Aorta (tissue), 5 donors: ENCODE results near the gene IGSF6. TPM values are rescaled to one million over a fixed set of nuclear protein-coding genes. Genes with fewer than 3 reads are reported as not detected.
"Not testable (repeated sequence)": the region's sequence is repeated elsewhere in the genome, so short reads cannot be mapped to it uniquely, and the experiment has no call there.

Experiments
- ATAC-seq: fragments of 200-7000 bp; cut with Tn5 transposase; one replicate; pipeline ENCODE4 v1.9.1; 2022; ENCODE audit warnings: moderate library complexity; ENCODE audit not compliant: low FRiP score
- DNase-seq, 2 donors: peaks; one replicate each; pipeline ENCODE4 v3.0.0-alpha.2; 2020
- H3K27ac ChIP-seq, 2 donors: one replicate each; pipeline ENCODE4 v1.5.1; 2013; ENCODE audit warnings: low read length in 2 of 2, mild to moderate bottlenecking in 2 of 2, moderate library complexity in 2 of 2, control low read depth in 1 of 2, inconsistent platforms in 1 of 2, low read depth in 1 of 2
- H3K27me3 ChIP-seq, 2 donors: one replicate each; pipeline ENCODE4 v1.6.1; 2013; ENCODE audit warnings: control low read depth in 1 of 2, low read length in 1 of 2, mild to moderate bottlenecking in 1 of 2, moderate library complexity in 1 of 2; ENCODE audit not compliant: insufficient read depth in 2 of 2, control insufficient read depth in 1 of 2
- H3K36me3 ChIP-seq, 2 donors: one replicate each; pipeline ENCODE4 v1.6.1; 2013; ENCODE audit warnings: control low read depth in 1 of 2, low read length in 1 of 2, mild to moderate bottlenecking in 1 of 2; ENCODE audit not compliant: insufficient read depth in 2 of 2, control insufficient read depth in 1 of 2
- H3K4me1 ChIP-seq, 2 donors: one replicate each; pipeline ENCODE4 v1.6.1; 2013; ENCODE audit warnings: low read length in 2 of 2, control low read depth in 1 of 2, mild to moderate bottlenecking in 1 of 2, moderate library complexity in 1 of 2; ENCODE audit not compliant: insufficient read depth in 2 of 2, control insufficient read depth in 1 of 2
- H3K4me3 ChIP-seq, 2 donors: one replicate each; pipeline ENCODE4 v1.5.1; 2013; ENCODE audit warnings: low read length in 2 of 2, control low read depth in 1 of 2, mild to moderate bottlenecking in 1 of 2
- H3K9me3 ChIP-seq: one replicate; pipeline ENCODE4 v1.6.1; 2013; ENCODE audit warnings: mild to moderate bottlenecking, low read length; ENCODE audit not compliant: control insufficient read depth
- WGBS, 2 donors: extraction: QIAGEN DNeasy Blood & Tissue Kit; methylation state at CpG; one replicate each; pipeline ENCODE4 v1.1.7; 2013; 5-methylcytosine and 5-hydroxymethylcytosine counted together
- intact Hi-C, 2 donors: fragments of 100-400 bp; cut with DNase I; formaldehyde crosslinking; loops; one replicate each; pipeline versions ENCODE4 v1.14.2 to v1.15.0; 2022
- polyA plus RNA-seq, 2 donors: library from polyadenylated mRNA; stranded (reverse); fragments of 200-250 nt; gene quantifications; one replicate each; pipeline ENCODE4 v1.2.3, GENCODE V29; 2013
- total RNA-seq, 2 donors: library from RNA; stranded (reverse); fragmentation: NEBNext Ultra II Directional; extraction: Animal tissue kit (Norgen Biotek cat#: 25700); gene quantifications; one replicate each; pipeline ENCODE4 v1.2.1, GENCODE V29; 2021
- donor health status: healthy with polysubstance abuse.
- donor health status: Bipolar disorder and iron deficiency.
- donor health status: DM: no; HTN: no; CAD: no.
- donor health status: DM: no; HTN: no; CAD: no.
- donor health status: DM: yes; HTN: yes; CAD: no.

Gene IGSF6
- total and polyA plus RNA-seq, 4 donors, result 0.95 to 7.2 (median 5.5) TPM

DNA sequence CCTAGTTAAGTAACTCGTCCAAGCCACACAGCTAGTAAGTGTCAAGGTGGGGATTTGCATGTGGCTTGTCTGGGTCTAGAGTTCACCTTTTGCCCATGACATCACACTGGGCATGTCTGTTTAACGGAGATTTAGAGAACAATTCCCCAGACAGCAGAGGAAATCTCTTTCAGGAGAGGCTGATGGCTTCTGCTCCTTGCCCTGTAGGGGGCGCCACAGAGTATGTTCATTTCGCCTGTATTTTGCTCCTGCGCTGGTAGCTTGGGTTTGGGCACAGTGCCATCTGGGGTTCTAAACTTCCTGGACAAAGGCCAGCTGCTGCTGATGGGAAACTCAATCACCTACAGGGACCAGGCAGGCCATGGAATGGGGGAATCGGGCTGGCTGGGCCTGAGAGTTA is 31.8 kb upstream of the IGSF6 start:
- H3K9me3 ChIP-seq, result peaks cover 6% of the 10 kb centered on the region
- H3K27me3 ChIP-seq, result no peaks in the 10 kb centered on the region
- ATAC-seq (no peak), DNase-seq (no peak)
- intact Hi-C loops, result no loop called here
- no peaks in the 10 kb centered on the region for H3K4me1 ChIP-seq
- no peaks in the 10 kb centered on the region for H3K36me3 ChIP-seq
- H3K4me3 ChIP-seq, result no peak overlapping the region
- WGBS, 2 donors, result 24 to 27% methylated on average over 6 of the region's 6 CpGs
- H3K27ac ChIP-seq, result no peak overlapping the region

DNA sequence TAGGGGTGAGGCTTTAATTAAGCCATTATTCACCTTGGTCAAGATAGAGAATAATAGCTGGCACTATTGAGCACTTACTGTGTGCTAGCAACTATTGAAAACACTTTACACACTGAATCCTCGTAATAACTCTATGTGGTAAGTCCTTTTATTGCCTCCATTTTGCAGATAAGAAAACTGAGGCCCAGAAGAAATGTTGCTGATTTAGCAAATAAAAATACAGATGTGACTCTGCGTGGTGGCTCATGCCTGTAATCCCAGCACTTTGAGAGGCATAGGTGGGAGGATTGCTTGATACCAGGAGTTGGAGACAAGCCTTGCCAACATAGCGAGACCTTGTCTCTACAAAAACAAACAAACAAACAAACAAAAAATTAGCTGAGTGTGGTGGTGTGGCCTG is 30.8 kb upstream of the IGSF6 start:
- H3K9me3 ChIP-seq, result peaks cover 4% of the 10 kb centered on the region
- H3K27ac ChIP-seq, result no peak overlapping the region
- no peaks in the 10 kb centered on the region for H3K36me3 ChIP-seq
- no peaks in the 10 kb centered on the region for H3K27me3 ChIP-seq
- intact Hi-C loops, result no loop called here
- no peak for ATAC-seq
- no peak for DNase-seq
- whole genome bisulfite sequencing, 2 donors, result 74 to 75% methylated on average over 3 of the region's 3 CpGs
- H3K4me3 ChIP-seq, result no peak overlapping the region
- H3K4me1 ChIP-seq, result no peaks in the 10 kb centered on the region

DNA sequence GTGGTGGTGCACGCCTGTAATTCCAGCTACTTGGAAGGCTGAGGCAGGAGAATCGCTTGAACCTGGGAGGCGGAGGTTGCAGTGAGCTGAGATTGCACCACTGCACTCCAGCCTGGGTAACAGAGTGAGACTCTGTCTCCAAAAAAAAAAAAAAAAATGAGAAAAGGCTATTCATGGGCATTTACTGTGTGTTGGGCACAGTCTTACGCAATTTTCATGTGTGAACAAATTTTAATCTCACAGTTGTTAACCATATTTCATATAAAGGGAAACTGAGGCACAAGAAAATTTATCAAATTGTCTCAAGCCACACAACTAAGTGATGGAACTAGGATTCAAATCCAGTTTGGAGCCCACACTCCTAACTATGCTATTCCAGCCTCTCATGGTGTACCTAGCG is 28.3 kb upstream of the IGSF6 start:
- H3K4me1 ChIP-seq, H3K36me3 ChIP-seq, H3K9me3 ChIP-seq, DNase-seq, ATAC-seq, H3K27me3 ChIP-seq, H3K27ac ChIP-seq, intact Hi-C loops, H3K4me3 ChIP-seq: not testable (repeated sequence)
- 81 to 85% methylated on average over 5 of the region's 5 CpGs for WGBS, 2 donors

DNA sequence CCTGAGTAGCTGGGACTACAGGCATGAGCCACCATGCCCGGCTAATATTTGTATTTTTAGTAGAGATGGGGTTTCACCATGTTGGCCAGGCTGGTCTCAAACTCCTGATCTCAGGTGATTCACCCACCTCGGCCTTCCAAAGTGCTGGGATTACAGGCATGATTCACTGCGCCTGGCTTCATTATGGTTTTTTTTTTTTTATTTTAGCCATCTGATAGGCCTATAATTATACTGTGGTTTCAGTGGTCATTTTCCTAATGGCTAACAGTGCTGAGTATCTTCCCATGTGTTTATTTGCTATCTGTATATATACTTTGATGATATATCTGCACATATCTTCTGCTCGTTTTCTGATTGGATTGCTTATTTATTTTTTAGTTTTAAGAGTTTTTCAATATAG is 22.0 kb upstream of the IGSF6 start:
- ATAC-seq, H3K4me3 ChIP-seq, H3K4me1 ChIP-seq, H3K9me3 ChIP-seq, DNase-seq, H3K27me3 ChIP-seq, intact Hi-C loops, H3K36me3 ChIP-seq, H3K27ac ChIP-seq: not testable (repeated sequence)
- WGBS, 2 donors, result 88 to 89% methylated on average over 4 of the region's 4 CpGs

DNA sequence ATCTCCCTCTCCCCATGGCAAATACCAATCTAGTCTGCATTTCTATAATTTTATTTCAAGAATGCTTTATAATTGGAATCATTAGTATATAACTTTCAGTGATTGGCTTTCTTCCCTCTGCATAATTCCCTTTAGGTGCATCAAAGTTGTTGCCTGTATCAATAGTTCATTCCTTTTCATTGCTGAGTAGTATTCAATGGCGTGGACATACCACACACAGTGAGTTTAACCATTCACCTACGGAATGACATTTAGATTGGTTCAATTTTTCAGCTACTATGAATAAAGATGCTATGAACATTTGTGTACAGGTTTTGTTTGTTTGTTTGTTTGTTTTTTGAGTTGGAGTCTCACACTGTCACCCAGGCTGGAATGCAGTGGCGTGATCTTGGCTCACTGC is 21.1 kb upstream of the IGSF6 start:
- DNase-seq (no peak), ATAC-seq (no peak)
- H3K27me3 ChIP-seq, result no peaks in the 10 kb centered on the region
- H3K27ac ChIP-seq, result no peak overlapping the region
- intact Hi-C loops, result no loop called here
- H3K36me3 ChIP-seq, result no peaks in the 10 kb centered on the region
- H3K4me3 ChIP-seq, result no peak overlapping the region
- WGBS, 2 donors, result 83 to 89% methylated on average over 3 of the region's 3 CpGs
- peaks cover 2% of the 10 kb centered on the region for H3K9me3 ChIP-seq
- H3K4me1 ChIP-seq, result no peaks in the 10 kb centered on the region

DNA sequence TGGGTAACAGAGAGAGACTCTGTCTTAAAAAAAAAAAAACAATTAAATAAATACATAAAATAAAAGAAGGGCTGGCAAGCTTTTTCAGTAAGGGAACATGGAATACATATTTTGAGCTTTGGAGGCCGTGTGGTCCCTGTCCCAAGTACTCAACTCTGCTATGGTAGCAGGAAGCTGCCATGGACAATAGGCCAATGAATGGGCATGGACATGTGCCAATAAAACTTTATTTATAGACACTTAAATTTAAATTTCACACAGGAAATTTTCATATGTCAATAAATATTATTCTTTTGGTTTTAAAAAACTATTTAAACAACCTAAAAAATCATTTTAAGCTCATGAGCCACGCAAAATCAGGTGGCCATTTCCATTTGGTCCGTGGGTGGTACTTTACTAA is 15.2 kb upstream of the IGSF6 start:
- Histone ChIP-seq H3K27ac (no peak overlapping the region), H3K4me1 (no peaks in the 10 kb centered on the region), H3K4me3 (no peak overlapping the region), H3K27me3 (no peaks in the 10 kb centered on the region), H3K36me3 (no peaks in the 10 kb centered on the region), H3K9me3 (no peaks in the 10 kb centered on the region)
- 65 to 70% methylated on average over 3 of the region's 3 CpGs for WGBS, 2 donors
- intact Hi-C loops, result no loop called here
- DNase-seq, result no peak
- no peak for ATAC-seq

DNA sequence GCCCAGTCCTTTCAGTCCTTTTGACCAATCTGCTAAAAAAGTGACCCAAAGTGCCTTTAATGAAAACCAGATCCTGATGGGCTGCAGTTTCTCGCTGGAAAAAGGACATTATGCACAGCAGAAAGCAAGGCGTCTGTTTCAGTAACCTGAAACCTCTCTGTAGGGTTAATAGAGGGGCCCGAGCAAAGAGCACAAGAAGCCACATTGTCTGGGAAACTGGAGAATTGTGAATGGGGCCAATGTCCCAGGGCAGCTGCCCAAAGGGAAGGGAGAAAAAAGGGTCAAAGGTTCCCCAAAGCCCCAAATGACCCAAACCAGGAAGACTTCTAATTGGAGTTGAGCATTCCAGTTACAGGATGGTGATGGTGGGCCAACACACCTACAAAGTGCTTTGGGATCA is 14.4 kb upstream of the IGSF6 start:
- DNase-seq, result no peak
- no peak for ATAC-seq
- no peaks in the 10 kb centered on the region for H3K4me1 ChIP-seq
- no peaks in the 10 kb centered on the region for H3K36me3 ChIP-seq
- H3K9me3 ChIP-seq, result no peaks in the 10 kb centered on the region
- no peaks in the 10 kb centered on the region for H3K27me3 ChIP-seq
- intact Hi-C loops, result no loop called here
- H3K4me3 ChIP-seq, result no peak overlapping the region
- 12 to 19% methylated on average over 3 of the region's 3 CpGs for WGBS, 2 donors
- no peak overlapping the region for H3K27ac ChIP-seq

DNA sequence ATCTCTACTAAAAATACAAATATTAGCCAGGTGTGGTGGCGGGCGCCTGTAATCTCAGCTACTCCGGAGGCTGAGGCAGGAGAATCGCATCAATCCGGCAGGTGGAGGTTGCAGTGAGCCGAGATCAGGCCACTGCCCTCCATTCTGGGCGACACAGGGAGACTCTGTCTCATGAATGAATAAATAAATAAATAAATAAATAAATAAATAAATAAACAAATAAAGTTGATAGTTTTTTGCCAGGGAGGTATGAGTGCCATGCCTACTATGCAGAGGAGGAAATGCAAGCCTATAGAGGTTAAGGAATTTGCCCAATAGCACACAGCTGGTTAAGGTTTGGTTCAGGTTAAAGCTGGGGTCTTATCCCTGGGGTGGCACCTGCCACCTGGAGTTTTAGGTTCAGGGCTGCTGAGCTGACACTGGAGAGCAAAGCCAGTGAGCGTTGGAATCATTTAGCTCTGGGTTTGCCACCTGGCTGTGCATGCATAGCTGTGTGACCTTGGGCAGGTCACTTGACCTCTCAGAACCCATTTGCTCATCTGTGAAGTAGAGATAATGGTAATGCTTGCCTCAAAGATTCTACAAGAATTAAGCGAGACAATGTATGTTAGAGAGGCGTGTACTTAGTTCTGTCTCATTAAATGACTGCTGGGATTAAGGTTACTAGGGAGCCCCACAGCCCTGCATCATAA is 12.5 kb upstream of the IGSF6 start:
- Histone ChIP-seq H3K4me3 (no peak overlapping the region), H3K27ac (no peak overlapping the region), H3K4me1 (no peaks in the 10 kb centered on the region), H3K27me3 (no peaks in the 10 kb centered on the region), H3K36me3 (no peaks in the 10 kb centered on the region), H3K9me3 (no peaks in the 10 kb centered on the region)
- WGBS, 2 donors, result 92 to 93% methylated on average over 10 of the region's 10 CpGs
- DNase-seq (no peak), ATAC-seq (no peak)
- intact Hi-C loops, result no loop called here

DNA sequence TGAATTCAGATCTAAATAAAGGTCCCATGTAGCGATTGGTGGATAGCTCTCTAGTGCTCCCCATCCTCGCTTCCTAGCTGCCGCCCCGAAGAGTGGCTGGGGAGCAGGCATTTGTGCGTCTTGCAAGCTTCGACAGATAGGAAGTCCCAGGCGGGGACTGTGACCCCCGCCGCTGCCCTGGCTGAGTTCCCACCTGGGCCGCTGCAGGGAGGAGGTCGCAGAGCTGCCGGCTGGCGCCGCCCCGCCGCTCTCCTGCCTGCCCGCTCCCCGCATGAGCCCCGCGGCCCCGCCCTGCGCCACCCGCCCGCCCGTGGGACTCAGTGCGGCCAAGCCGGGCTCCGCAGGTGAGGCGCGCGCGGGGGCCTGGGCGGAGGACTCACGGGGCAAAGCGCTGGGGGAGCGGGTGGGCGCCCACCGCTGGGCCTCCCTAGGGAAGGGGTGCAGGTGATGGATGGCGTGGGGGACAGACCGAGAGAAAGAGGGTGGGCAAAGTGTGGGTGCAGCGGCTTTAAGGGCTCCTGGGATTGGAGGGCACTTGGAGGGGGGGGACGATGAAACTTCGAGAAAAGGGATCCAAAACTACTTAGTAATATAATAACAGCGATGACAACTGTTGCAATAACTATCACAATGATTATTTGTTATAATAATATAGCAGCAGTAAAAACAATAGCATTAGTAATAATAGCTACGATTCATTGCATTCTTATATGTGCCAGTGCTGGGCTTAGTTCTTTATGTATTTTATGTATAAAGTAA is 11.7 kb upstream of the IGSF6 start, which contains the start of gene OTOA:
Gene OTOA (plus strand): TSS at position 80 of the 759 bp plus-strand sequence. CDS start 14,547 bp downstream, outside the sequence.
- Histone ChIP-seq H3K4me1 (no peaks in the 10 kb centered on the region), H3K27ac (no peak within 1 kb of the TSS), H3K4me3 (no peak within 1 kb of the TSS), H3K9me3 (no peaks in the 10 kb centered on the region), H3K36me3 (no peaks in the 10 kb centered on the region), H3K27me3 (no peaks in the 10 kb centered on the region)
- intact Hi-C loops, result no loop called here
- ATAC-seq, result peak; percentile 26
- WGBS, 2 donors, result 10 to 13% methylated on average over 42 to 45 of the region's 45 CpGs
- no peak for DNase-seq
